HG03439 (cell line): Measurements from ENCODE around the gene PDE5A.

Source experiments
- ATAC-seq: cut with Tn5 transposase; IDR thresholded peaks from one replicate; pipeline ENCODE4 v1.9.1; 2021; ENCODE audit warnings: mild to moderate bottlenecking, moderate library complexity; ENCODE audit not compliant: unreplicated experiment

The PDE5A gene

GRCh38 chr4:119525005-119525749 is 103.4 kb downstream of the PDE5A start:
- no peak for ATAC-seq

DNA sequence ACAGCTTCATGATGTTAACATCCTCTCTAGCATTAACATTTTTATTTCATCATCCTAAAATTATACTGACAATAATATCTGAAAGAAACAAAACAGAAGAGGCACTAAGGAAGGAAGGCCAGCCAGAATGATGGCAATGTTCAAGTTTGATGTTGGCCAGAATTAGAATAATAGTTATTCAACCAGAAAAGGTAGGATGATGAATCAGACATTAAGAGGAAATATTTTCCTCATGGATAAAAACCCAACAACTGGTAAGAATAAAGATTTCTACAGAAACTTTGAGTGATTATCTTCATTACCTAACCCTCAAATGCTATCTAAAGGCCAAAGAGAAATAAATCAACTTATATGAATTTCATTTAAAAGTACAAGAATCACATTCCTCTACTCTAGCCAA is 105.2 kb downstream of the PDE5A start:
- no peak for ATAC-seq

GRCh38 chr4:119521268-119521667 is 107.3 kb downstream of the PDE5A start:
- no peak for ATAC-seq

DNA sequence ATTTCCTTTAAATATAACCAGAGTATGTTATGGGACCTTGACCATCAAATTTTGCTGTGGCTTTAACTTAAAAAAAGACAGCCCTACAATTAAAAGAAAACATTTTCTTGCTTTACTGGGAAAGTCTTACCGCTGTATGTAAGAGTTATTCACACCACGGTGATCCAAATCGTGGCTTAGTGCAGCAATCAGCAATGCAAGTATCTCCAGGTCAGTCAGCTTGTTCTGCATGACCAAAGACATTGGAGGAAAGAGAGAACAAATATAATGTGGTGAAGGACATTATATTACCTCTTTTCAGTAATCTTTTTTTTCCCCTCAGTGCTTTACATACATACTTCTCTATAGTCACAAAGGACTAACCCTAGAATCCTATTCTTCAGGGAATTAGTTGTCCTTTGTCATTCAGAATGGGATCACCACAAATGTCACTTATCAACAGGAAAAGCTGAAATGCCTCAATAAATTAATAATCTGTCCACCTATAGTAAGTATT is 109.6 kb downstream of the PDE5A start:
- ATAC-seq: no peak

DNA sequence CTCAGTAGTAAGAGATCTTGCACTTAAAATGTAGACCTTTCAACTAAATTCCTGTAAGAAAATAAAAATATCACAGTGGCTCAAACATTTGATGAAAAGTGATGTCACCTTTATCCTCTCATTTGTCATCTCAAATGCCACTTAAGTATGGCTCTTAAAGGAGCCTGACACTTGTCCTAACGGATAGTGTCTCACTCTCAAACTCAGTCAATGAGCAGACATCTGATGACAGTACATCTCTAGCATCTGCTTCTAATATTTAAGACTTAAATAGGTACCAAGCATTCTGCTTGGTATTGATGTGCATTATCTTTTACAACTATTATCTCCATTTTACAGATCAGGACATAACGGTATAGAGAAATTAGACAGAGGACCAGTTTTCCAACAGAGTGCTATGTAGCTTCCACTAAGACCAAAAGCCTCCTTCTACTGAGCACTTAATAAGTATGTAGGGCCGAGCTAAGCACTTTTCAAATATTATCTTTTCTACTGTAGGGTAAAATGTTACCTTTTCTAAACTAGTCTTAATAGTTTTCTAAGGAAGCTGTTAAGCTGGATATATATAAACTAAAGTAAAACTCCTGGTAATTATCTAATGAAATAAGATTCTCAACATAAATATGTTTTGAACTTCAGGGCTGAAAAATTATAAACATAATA is 110.2 kb downstream of the PDE5A start:
- ATAC-seq: no peak

DNA sequence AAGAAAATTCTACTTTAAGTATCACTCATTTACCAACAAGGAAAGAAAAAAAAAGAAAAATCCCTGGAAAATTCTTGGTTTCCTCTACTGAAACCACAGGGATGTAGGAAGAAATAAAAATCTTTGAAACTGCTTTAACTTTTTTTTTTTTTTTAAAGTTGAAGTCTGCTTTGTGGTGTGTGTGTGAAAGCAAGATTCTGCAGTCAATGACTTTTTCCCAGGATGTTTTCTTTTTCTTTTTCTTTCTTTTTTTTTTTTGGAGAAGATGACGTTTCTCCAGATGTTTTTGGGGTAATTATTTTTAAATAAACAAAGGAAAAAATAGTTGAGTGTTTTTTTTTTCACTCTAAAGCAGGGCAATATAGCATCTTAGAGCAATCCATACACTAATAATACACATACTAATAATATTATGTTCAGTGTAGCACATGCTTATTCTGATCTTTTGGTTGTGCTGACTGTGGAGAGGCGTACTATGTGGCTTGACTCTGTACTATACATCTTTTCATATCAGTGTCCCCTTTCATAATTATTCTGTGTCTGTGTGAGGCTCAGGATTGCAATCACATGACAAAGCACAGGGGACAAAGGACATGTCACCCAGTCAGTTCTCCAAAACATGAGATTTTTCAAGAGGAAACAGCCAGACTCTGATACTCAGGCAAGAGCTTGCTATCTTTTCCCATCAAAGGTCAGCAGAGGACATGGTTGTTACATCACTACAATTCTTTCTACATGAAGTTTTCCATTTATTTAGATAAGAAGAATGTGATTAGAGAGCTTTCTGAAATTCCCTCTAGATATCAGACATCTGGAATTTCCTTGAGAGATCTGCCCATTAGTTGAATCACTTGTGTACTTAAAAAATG is 111.0 kb downstream of the PDE5A start:
- ATAC-seq: no peak

- ATAC-seq: no peak
These were observed 116.2 kb downstream of the PDE5A start for GRCh38 chr4:119512398-119512797.

GRCh38 chr4:119510395-119511149 is 118.0 kb downstream of the PDE5A start:
- ATAC-seq: no peak

- no peak for ATAC-seq
These were observed 120.3 kb downstream of the PDE5A start for GRCh38 chr4:119508281-119508680.

DNA sequence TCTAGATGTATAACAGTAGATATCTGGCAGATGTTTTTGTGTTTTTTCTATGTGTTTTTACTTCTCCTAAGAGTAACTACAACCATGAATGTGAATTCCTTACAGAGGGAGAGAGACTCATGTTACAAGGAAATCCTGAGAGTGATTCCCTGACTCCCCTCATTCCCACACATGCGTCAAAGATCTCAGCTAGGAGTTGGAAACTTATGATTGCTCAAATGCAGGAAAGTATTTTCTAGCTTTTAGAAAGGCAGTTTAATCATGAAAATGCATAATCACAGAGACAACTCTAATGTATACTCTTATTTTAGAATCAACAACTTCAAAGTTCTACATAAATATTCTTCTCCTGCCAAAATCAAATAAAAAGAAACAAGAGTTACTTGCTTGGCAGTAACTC is 121.8 kb downstream of the PDE5A start:
- no peak for ATAC-seq

DNA sequence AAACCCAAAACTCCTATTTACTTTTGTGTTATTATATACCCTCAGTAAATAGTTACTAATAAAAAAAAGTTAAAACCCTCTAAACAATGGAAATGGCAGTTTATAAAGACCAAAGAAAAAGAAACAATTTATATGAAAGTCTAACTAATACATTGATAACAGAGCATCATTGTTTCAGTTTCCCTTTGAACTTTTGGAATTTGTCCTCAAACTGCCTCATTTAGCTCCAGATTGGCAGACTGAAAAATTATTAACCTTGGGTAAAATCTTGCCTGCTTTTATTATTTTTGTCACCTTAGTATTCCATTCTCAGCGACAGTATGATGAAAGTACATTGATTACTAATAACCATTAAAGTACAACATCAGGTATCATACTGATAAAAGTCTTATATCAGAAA is 124.0 kb downstream of the PDE5A start:
- no peak for ATAC-seq

DNA sequence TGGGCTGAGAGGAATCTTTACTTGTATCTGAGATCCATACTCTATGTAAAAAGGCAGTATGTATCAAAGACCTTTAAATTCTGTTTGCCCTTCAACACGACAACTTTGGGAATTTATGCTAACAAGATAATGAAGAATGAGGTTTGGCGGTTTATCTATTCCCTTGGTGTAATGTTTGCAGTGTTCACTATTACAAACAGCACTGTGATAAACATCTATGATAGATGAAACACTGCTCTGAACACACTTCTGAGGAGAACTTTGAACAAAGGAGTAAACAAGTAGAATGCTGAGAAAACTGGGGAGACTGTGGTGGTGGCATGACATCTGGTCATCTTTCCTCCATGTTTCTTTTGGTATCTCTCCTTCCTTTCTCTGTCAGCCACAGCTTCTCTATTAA is 126.9 kb downstream of the PDE5A start:
- no peak for ATAC-seq

DNA sequence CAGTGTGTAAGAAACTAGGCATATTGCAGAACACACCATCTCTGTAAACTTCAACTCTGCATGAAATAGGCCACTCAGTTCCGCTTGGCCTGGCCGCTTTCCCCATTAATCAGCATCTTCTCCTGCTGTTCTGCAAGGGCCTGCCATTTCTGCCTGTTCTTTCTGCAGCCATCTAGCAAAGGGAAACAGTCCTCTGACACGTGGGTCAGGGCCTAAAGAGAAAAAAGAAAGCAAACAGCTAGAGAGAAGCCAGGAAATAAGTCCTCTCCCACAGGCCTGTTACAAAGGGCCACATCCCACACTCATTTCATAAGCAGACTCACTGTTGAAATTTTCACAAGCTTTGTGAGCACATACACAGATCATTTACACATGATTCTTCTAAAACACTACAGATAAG is 130.1 kb downstream of the PDE5A start:
- ATAC-seq: no peak

DNA sequence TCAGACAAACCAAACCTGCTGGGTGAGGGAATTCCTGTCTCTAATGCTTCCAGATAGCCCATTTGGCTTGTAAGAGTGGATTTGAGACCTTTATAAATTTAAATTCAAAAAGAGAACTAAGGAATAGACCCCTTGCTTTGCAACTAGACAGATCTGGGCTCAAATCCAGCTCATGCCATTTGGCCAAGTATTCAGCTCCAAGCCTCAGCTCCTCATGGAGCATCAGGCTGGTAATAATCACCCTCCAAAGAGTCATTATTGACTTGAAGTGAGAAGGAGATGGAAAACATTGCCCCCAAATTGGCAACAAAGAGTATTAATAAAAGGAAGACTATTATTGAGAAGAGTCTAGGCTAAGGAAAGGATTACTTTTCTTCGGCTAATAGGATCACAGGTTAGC is 134.7 kb downstream of the PDE5A start:
- ATAC-seq: no peak

- no peak for ATAC-seq
These were observed 135.2 kb downstream of the PDE5A start for GRCh38 chr4:119493419-119493818.

GRCh38 chr4:119490335-119490734 is 138.3 kb downstream of the PDE5A start:
- no peak for ATAC-seq

DNA sequence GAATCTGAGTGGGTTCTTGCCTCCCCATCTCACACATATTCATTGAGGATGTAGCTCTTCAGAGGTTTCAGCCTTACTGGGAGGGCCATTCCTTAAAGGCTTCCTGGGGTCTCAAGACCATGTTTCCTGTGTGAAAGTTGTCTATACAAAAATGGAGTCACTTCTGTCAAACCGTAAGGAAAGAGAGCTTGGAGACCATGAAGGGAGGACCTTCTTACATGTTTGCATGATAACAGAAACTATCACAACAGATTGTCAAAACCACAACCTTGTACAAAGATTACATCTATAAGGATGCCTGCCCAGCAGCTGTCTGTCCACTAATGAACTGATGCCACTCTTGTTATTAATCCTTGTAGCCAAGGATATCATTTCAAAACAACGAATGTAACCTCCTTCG is 139.3 kb downstream of the PDE5A start:
- ATAC-seq: no peak

- ATAC-seq: no peak
These were observed 148.3 kb downstream of the PDE5A start for GRCh38 chr4:119480331-119480730.

DNA sequence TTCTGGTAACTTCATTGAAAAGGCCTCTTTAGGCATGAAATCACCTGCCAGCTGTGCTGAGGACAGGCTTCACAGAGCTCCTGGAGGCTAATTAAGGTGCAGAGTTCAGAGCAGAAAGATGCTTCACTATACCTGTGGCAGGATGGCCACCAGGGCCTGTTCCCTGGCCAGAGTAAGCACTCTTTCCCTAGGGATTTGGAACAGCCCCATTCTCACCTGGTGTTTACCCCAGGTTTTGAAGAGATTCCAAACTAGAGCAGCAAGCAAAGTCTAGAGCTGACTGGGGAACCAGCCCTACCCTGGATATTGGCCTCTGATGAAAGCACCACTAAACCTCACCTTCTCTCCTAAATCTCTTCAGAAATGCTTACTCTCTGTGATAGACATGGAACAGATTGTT is 148.8 kb downstream of the PDE5A start:
- ATAC-seq: no peak

DNA sequence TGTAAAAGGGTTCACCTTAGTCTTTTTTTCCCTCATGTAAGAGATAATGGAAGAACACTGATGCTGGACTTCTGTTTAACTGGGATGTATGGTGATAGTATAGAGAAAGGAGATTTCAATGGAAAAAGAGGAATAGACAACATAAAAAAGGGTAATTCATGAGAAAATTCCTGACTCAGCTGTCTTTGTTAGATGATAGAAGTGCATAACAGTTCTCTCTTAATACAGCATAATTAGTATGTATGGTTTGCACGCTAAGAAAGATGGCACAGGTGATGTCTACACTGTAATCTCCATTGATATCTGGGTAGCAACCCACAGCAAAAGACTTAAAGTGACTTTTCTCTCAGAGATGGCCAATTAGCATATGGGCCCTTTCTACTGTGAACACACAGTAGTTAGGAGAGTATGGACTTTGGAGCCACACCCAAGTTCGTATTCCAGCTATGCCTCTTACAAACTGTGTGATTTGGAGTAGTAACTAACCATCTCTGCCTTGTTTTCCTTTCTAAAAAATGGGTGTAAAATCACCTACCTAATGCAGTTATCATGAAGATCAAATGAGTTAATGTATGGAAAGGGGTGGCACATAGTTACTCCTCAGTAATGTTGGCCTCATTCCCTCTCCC is 149.3 kb downstream of the PDE5A start:
- no peak for ATAC-seq
